Stimulated activated naive B cell treated with anti-CD40 and anti-IgM and Interleukin-4, amounts not matched to agents 10 μg/mL and 1 μg/mL and 100 μg/mL, for 72 hours (primary cell): ENCODE data around the gene GDPD3.
"Not testable (repeated sequence)": the region's sequence is repeated elsewhere in the genome, so short reads cannot be mapped to it uniquely, and the experiment has no call there.

ENCODE experiments used
- ATAC-seq, 2 donors: fragments of 150-1000 bp; cut with Tn5 transposase; replicated peaks; 2 replicates each; pipeline ENCODE4 v1.10.0; 2021; ENCODE audit warnings: moderate library complexity in 1 of 2
- DNase-seq: peaks from one replicate; pipeline ENCODE4 v3.0.0; 2021
- H3K27ac Mint-ChIP-seq: one replicate; pipeline ENCODE4 v1.8.0; 2022; ENCODE audit warnings: mild to moderate bottlenecking, mixed read lengths
- H3K27me3 Mint-ChIP-seq, 2 donors: one replicate each; pipeline ENCODE4 v1.8.0; 2022; ENCODE audit warnings: mixed read lengths in 2 of 2
- H3K36me3 Mint-ChIP-seq, 2 donors: one replicate each; pipeline ENCODE4 v1.8.0; 2022; ENCODE audit warnings: mixed read lengths in 2 of 2, mild to moderate bottlenecking in 1 of 2
- H3K4me1 Mint-ChIP-seq, 2 donors: one replicate each; pipeline ENCODE4 v1.8.0; 2022; ENCODE audit warnings: mixed read lengths in 2 of 2, mild to moderate bottlenecking in 1 of 2
- H3K4me3 Mint-ChIP-seq, 2 donors: one replicate each; pipeline ENCODE4 v1.8.0; 2022; ENCODE audit warnings: mild to moderate bottlenecking in 2 of 2, mixed read lengths in 2 of 2, moderate library complexity in 1 of 2
- H3K9me3 Mint-ChIP-seq, 2 donors: one replicate each; pipeline ENCODE4 v1.8.0; 2022; ENCODE audit warnings: mixed read lengths in 2 of 2, mild to moderate bottlenecking in 1 of 2

GDPD3 gene

GRCh38 chr16:30116291-30117207 is 3.2 kb upstream of the GDPD3 start:
- Mint-ChIP-seq H3K4me1 (peaks cover 6 to 18% of the 10 kb centered on the region in 2 donors), H3K27ac (no peak overlapping the region), H3K27me3 (no peaks in the 10 kb centered on the region), H3K36me3 (peaks cover 26 to 40% of the 10 kb centered on the region in 2 donors), H3K9me3 (no peaks in the 10 kb centered on the region), H3K4me3 (no peak overlapping the region)
- DNase-seq (no peak), ATAC-seq (no peak)

DNA sequence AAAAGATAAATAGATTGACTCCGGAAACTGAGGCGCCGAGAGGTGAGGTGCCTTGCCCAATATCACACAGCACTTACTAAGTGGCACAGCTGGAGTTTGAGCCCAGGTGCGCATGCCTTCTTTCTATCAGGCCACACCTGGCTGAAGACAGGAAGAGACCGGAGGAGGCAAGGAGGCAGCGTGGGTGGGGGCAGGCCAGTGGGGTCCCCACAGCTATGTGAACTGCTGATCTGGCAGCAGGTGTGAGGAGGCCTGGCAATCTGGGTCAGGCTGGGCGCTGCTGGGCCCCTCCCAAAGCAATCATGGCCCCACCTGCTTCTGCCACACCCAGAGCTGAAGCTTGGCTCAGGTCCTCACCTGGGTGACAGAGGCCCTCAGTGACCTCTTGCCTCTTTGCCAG is 1.9 kb upstream of the GDPD3 start:
- Mint-ChIP-seq H3K4me1 (peaks cover 4 to 11% of the 10 kb centered on the region in 2 donors), H3K36me3 (peaks cover 30 to 46% of the 10 kb centered on the region in 2 donors), H3K27me3 (no peaks in the 10 kb centered on the region), H3K4me3 (no peak overlapping the region), H3K9me3 (no peaks in the 10 kb centered on the region), H3K27ac (peak overlapping the region; percentile 47)
- DNase-seq (no peak), ATAC-seq (peak in 1 of 2 donors; percentile 34)

GRCh38 chr16:30114833-30115232 is 1.5 kb upstream of the GDPD3 start:
- H3K9me3 Mint-ChIP-seq, H3K4me1 Mint-ChIP-seq, H3K27me3 Mint-ChIP-seq, H3K4me3 Mint-ChIP-seq, H3K27ac Mint-ChIP-seq, ATAC-seq, DNase-seq: not testable (repeated sequence)
- peaks cover 30 to 43% of the 10 kb centered on the region in 2 donors for H3K36me3 Mint-ChIP-seq

DNA sequence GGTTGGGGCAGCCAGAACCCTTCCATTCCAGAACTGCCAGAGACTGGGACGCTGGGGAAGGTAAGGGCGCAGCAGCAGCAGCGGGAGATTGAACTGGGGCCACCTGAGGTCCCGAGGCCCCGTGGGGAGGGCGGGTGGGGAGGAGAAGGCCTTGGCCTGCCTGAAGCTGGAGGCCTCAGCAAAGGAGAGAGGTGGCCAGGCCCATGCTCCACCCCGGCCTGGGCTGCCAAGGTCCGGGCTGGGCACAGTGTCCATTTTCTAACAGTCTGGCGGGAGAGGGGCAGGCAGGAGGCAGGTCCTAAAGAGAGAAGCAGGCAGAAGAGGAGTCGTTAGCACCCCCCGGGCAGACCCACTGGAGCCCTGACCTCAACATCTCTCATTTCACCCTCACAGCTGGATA is 1.1 kb upstream of the GDPD3 start:
- no peaks in the 10 kb centered on the region for H3K27me3 Mint-ChIP-seq
- H3K4me3 Mint-ChIP-seq, result no peak overlapping the region
- no peaks in the 10 kb centered on the region for H3K9me3 Mint-ChIP-seq
- H3K36me3 Mint-ChIP-seq, result peaks cover 29 to 42% of the 10 kb centered on the region in 2 donors
- H3K4me1 Mint-ChIP-seq, result peaks cover 4 to 6% of the 10 kb centered on the region in 2 donors
- ATAC-seq, result no peak
- no peak overlapping the region for H3K27ac Mint-ChIP-seq
- no peak for DNase-seq

DNA sequence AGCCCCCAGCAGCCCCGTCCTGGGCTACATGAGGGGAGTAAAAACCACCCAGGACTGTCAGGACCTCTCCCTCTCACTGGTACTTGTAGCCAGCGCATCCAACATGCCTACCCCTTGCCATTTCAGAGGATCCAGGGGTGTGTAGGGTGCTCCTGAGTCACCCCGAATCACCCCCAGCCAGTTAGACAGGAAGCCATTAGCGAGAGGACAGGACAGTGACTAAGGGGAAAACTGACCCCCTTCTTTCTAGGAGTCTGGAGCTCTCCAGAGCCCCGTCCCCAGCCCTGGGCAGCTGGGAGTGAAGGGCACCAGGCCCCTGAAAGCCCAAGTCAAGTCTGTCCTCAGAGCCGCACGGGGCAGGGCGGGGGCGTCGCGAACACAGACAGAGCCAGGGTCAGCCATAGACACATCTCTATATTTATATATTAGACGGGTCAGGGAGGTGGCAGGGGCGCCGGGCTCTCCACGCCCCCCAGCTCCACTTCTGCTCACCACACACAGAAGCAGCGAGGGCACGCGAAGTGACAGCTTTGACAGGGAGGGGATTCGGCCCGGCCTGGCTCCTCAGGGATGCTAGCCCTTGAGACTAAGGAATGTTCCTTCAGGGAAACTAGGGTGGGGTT is 485 bp upstream of the GDPD3 start:
- DNase-seq (no peak), ATAC-seq (no peak)
- no peak overlapping the region for H3K4me3 Mint-ChIP-seq
- H3K9me3 Mint-ChIP-seq, result no peaks in the 10 kb centered on the region
- H3K27me3 Mint-ChIP-seq, result no peaks in the 10 kb centered on the region
- H3K27ac Mint-ChIP-seq, result no peak overlapping the region
- H3K4me1 Mint-ChIP-seq, result peaks cover 4 to 6% of the 10 kb centered on the region in 2 donors
- H3K36me3 Mint-ChIP-seq, result peaks cover 27 to 38% of the 10 kb centered on the region in 2 donors

DNA sequence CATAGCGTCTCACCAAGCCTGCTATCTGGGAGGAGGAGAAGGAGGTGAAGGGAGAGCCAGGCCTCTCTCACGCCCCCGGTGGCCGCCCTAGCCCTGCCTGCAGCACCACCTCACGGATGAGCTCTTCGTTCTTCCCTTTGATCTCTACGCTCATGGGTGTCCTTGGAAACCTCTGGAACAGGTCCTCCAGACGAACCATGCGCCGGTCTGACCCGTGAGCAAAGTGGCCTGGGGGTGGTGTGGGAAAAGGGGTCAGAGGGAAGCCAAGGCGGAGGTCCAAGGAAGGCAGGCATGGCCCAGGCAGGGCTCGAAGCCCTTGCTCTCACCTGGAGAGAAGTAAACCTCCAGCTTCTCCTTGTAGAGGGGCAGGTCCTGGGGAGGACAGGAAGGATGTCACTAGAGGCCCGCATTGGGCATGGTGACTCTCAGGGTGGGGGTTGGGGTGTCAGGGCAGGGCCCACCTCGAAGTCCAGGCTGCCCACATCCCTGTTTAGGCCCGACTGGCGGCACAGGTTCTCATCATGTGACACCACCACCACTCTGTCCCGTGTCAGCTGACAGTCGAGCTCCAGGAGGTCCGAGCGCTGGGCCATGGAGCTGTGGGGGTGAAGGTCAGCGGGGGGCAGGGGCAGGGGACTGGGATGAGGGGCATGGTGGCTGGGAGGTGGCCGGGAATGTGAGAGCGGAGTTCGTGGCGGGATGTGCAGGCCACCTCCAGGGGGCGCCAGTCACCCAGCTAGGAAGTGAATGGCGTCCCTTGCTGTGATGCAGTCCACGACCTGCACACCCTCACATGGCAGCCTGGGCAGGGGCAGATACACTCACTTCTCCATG is 923 bp downstream of the GDPD3 start:
- no peaks in the 10 kb centered on the region for H3K27me3 Mint-ChIP-seq
- H3K9me3 Mint-ChIP-seq, result no peaks in the 10 kb centered on the region
- peaks cover 27 to 42% of the 10 kb centered on the region in 2 donors for H3K36me3 Mint-ChIP-seq
- H3K4me3 Mint-ChIP-seq, result no peak overlapping the region
- no peak for DNase-seq
- ATAC-seq, result peak; percentile 72 to 76
- H3K4me1 Mint-ChIP-seq, result peaks cover 4 to 6% of the 10 kb centered on the region in 2 donors
- H3K27ac Mint-ChIP-seq, result peak overlapping the region; percentile 1

DNA sequence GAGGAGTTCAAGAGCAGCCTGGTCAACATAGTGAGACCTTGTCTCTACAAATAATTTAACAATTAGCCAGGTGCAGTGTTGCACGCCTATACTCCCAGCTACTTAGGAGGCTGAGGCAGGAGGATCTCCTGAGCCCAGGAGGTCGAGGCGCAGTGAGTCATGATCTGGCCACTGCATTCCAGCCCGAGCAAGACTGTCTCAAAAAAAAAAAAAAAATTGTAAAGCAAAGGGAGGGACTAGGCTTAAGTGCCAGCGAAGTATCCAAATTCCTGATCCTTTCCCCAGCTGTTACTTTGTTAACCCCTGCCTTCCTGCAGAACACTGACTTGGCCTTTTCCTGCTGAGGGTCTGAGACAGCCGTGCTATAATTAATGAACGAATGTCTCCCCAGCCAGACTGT is 2.7 kb downstream of the GDPD3 start:
- H3K27me3 Mint-ChIP-seq, result no peaks in the 10 kb centered on the region
- ATAC-seq, result no peak
- no peak for DNase-seq
- no peaks in the 10 kb centered on the region for H3K9me3 Mint-ChIP-seq
- H3K36me3 Mint-ChIP-seq, result peaks cover 30 to 46% of the 10 kb centered on the region in 2 donors
- no peak overlapping the region for H3K27ac Mint-ChIP-seq
- no peak overlapping the region for H3K4me3 Mint-ChIP-seq
- H3K4me1 Mint-ChIP-seq, result peaks cover 4 to 6% of the 10 kb centered on the region in 2 donors

DNA sequence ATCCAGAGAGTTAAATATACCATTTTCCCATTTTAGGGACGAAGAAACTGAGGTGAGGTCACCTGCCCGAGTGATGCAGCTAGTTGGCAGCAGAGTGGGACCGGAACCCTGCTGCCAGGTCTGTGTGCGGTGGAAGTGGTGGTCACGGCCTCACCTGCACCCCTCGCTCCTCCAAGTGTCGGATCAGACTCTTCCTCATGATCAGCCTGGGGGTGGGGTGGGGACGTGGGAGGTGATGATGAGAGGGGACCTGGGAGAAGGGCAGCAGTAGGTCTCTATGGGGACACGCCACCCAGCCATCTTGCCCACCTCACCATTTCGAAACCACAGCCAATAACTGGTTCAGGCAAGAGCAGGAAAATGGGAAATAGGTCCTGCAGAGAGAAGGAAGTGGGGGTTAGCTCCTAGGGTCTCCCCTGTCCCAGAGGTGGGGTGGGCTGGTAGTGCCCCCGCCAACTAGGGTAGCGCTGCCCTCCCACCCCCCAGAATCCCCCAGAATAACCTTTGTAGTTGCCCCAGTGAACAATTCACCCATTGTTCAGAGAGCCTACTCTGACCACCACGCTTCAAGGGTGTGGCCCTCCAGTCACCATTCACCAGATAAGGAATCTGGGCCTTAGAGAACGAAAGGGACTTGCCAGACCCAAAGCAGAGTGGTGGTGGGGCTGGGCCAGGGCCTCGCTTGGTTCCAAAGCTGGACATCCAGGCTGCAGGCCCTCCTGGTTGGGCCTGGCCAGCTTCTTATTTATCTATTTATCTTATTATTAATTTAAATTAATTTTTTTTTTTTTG is 5.1 kb downstream of the GDPD3 start:
- Mint-ChIP-seq H3K27me3 (no peaks in the 10 kb centered on the region), H3K4me1 (peaks cover 3 to 4% of the 10 kb centered on the region in 2 donors), H3K27ac (no peak overlapping the region), H3K4me3 (no peak overlapping the region), H3K36me3 (peaks cover 31 to 40% of the 10 kb centered on the region in 2 donors), H3K9me3 (no peaks in the 10 kb centered on the region)
- DNase-seq (no peak), ATAC-seq (no peak)

DNA sequence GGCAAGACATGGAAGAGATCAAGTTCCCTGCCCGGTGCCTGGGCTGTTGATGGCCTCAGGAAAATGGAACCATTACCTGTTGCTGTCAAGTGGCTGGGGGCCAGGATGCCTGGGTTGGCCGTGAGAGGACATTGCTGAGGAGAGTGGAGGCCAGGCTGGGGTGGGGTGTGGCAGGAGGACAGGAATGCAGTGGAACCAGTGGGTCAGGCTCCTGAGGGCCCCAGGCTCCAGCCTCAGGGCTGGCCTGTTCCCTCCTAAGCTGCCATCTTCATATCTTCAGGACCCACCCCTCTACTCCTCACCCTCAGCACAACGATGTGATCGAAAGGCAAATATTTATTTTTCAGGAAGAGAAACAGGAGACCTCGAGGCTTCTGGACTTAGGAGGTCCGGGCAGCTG is 8.8 kb downstream of the GDPD3 start:
- no peaks in the 10 kb centered on the region for H3K27me3 Mint-ChIP-seq
- H3K27ac Mint-ChIP-seq, result no peak overlapping the region
- no peak overlapping the region for H3K4me3 Mint-ChIP-seq
- DNase-seq (no peak), ATAC-seq (no peak)
- H3K4me1 Mint-ChIP-seq, result no peaks in the 10 kb centered on the region
- H3K9me3 Mint-ChIP-seq, result no peaks in the 10 kb centered on the region
- H3K36me3 Mint-ChIP-seq, result peaks cover 16 to 24% of the 10 kb centered on the region in 2 donors

DNA sequence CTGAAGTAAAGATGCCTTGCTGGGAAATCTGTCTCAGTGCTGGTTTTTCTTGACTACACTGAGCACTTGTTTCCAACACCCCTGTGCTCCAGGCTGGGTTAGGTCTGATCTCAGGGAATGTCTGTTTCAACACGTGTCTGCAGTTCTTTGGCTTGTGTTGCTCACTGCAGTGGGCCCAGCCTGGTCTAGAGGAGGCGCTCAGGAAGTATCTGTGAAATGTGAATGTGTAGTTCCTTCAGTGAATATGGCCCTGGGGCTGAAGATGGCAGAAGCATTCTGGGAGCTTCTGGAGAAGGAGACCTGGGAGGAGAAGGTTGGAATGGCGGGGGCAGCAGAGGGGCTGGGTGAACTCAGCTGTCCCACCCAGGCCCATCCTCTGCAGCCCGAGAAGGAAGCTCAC is 9.2 kb downstream of the GDPD3 start:
- ATAC-seq (no peak), DNase-seq (no peak)
- no peaks in the 10 kb centered on the region for H3K9me3 Mint-ChIP-seq
- H3K27ac Mint-ChIP-seq, result no peak overlapping the region
- no peak overlapping the region for H3K4me3 Mint-ChIP-seq
- H3K4me1 Mint-ChIP-seq, result no peaks in the 10 kb centered on the region
- H3K27me3 Mint-ChIP-seq, result no peaks in the 10 kb centered on the region
- H3K36me3 Mint-ChIP-seq, result peaks cover 18 to 24% of the 10 kb centered on the region in 2 donors

DNA sequence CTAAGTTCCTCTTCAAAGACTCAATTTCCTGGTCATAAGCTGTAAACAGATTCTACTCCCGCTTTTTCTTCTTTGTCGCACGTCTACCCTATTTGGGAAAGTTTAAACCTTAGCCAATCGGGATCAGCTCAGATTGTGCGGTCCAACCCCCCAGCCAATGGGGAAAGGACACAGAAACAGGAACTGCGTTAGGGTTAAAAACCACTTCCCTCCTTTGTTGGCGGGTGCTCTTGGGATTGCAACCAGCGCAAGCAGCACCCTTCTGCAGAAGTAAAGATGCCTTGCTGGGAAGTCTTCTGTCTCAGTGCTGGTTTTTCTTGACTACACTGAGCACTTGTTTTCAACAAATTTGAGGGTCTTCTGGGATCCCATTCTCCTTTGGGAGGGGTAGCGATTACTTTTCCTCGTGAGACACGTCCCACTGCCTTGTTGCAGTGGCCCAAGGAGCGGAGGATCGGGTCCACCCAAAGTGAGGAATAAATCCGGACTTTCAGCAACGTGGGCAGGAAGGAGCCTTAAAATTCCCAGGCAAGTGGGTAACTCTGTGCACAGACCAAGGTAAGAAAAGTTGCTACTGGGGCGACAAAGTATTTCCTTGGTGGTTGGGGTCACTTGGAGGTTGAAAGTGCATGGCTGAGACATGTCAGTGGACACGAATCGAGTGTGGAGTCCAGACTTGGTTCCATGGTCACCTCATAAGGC is 16.3 kb downstream of the GDPD3 start:
- H3K36me3 Mint-ChIP-seq, result peaks cover 29 to 31% of the 10 kb centered on the region in 2 donors
- DNase-seq, result no peak
- no peaks in the 10 kb centered on the region for H3K27me3 Mint-ChIP-seq
- H3K9me3 Mint-ChIP-seq, result peaks cover 13% of the 10 kb centered on the region in 2 donors
- H3K27ac Mint-ChIP-seq, result peak overlapping the region; percentile 97
- H3K4me1 Mint-ChIP-seq, result peaks cover 22 to 40% of the 10 kb centered on the region in 2 donors
- H3K4me3 Mint-ChIP-seq, result peak overlapping the region; percentile 81
- ATAC-seq, result no peak

DNA sequence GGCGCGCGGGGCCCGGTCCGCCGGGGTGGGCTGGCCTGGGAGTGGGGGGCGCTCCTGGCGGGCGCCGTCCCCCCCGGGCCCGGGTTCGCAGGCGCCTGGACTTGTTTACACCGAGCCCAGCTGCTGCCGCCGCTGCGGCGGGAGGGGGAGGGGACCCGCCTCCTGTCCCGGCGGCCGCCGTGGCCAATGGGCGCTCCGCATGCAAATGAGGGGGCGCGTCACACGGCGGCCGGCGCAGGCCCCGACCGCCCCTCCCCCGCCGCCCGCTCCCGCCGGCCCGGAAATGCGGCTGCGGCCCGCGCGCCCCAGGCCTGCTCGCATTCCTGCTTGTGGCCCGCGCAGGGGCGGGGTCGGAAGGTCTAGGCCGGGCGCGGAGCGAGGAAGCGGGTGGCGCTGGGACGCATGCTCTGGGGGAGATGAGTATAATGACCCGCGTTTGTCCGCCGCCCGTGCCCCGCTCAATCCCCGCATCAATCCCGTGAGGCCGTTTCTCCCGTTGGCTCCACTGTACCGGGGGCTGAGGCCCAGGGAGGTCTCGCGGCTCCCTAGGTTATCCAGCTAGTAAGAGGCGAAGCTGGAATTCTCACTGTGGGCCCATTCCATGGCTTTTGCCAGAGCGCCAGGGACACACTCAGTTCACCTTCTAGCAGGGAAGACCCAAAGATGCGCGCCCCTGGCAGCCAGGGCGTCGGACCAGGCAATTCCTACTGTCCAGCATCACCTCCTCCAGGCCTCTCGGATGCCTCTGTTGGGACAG is 17.1 kb downstream of the GDPD3 start, which contains the start of gene YPEL3:
Gene YPEL3, minus strand, starts transcription at position 109 of the 757 bp plus-strand sequence. CDS start 731 bp downstream, outside the sequence.
- Mint-ChIP-seq H3K4me1 (peaks cover 22 to 48% of the 10 kb centered on the region in 2 donors), H3K36me3 (peaks cover 29 to 30% of the 10 kb centered on the region in 2 donors)
- ATAC-seq, result peak; percentile 37 to 59

More for the DNA sequence above, 17.1 kb downstream of the GDPD3 start, which contains the start of gene YPEL3:
- DNase-seq, result peak; percentile 83
- Mint-ChIP-seq H3K4me3 (peak within 1 kb of the TSS; percentile 91 to 95), H3K27me3 (no peaks in the 10 kb centered on the region), H3K27ac (peak within 1 kb of the TSS; percentile 97), H3K9me3 (peaks cover 13% of the 10 kb centered on the region in 2 donors)
